GM19328 (cell line): ENCODE data around the gene MAOB.
"Not testable (repeated sequence)": the region's sequence is repeated elsewhere in the genome, so short reads cannot be mapped to it uniquely, and the experiment has no call there.

ENCODE experiments used
- ATAC-seq: cut with Tn5 transposase; IDR thresholded peaks from one replicate; pipeline ENCODE4 v1.9.1; 2021; ENCODE audit warnings: mild to moderate bottlenecking, moderate library complexity; ENCODE audit not compliant: unreplicated experiment

The MAOB gene

DNA sequence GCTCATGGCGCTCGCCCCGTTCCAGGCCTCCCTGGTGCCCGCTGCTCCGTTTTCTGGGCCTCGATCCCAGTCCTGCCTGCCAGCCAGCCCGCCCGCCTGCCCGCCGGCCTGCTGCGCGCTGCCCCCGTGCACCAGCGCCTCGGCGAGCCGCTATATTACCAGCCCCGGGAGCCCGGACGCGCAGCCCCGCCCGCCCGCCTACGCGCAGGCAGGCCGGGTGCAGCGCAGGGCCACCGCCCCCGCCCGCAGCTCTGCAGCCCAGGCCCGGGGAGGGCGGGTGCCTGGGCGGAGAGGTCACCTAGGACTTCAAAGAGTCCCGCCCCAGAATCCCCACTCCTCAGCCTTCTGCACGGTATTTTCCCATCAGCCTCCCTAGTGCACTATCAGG is at the start of gene MAOB:
Gene MAOB (minus strand): TSS at position 157 of the 388 bp plus-strand sequence. CDS start 151 bp downstream, at position 6.
- no peak for ATAC-seq

DNA sequence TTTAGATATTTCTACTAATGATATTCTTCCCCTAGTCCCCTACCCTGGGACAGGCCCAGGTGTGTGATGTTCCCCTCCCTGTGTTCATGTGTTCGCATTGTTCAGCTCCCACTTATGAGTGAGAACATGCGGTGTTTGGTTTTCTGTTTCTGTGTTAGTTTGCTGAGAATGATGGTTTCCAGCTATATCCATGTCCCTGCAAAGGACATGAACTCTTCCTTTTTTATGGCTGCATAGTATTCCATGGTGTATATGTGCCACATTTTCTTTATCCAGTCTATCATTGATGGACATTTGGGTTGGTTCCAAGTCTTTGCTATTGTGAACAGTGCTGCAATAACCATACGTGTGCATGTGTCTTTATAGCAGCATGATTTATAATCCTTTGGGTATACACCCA is 39.8 kb upstream of the MAOB start:
- ATAC-seq, result not testable (repeated sequence)

DNA sequence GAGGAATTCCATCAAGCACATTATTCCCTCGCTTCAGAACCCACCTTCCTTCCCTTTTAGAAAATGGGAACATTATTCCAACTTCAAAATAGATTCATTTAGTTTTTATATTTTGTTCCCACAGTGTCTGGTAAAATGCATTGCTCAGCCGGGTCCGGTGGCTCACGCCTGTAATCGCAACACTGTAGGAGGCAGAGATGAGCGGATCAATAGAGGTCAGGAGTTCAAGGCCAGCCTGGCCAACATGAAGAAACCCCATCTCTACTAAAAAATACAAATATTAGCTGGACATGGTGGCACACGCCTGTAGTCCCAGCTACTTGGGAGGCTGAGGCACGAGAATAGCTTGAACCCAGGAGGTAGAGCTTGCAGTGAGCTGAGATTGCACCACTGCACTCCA is 28.5 kb upstream of the MAOB start:
- not testable (repeated sequence) for ATAC-seq

DNA sequence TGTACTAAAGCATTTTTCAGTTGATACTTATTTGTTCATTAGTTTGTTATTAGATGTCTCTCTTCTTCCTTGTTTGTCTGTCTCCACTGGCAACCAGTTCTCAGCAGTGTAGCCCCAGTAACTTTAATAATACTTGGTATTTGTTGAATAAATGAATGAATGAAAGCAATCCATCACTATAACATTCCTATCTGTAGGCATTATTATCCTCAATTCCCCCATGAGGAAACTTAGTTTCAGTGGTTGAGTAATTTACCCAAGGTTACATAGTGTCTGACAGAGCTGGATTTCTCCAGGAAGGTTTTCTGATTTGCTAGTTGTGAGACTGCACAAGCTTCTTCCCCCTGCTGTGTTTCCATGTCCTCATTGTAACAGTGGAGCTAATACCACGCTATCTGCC is 27.8 kb upstream of the MAOB start:
- ATAC-seq, result no peak

DNA sequence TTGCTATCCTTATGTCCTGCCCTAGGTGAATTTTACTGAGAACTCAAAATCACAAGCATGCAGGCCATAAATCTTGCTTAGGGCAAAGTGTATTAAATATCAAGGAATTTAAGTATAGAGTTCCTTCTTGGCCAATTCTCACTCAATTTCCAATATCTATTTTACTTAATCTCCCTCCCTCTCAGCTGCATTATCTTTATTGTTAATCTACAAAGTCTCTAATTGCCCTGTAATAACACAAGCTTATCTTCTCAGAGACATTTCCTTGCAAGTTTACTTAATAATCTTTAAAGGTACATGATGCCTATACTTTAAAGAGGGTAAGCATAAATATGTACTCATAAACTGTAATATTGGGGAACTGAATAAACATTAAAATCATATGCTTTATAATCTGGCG is 26.9 kb upstream of the MAOB start:
- ATAC-seq, result no peak

DNA sequence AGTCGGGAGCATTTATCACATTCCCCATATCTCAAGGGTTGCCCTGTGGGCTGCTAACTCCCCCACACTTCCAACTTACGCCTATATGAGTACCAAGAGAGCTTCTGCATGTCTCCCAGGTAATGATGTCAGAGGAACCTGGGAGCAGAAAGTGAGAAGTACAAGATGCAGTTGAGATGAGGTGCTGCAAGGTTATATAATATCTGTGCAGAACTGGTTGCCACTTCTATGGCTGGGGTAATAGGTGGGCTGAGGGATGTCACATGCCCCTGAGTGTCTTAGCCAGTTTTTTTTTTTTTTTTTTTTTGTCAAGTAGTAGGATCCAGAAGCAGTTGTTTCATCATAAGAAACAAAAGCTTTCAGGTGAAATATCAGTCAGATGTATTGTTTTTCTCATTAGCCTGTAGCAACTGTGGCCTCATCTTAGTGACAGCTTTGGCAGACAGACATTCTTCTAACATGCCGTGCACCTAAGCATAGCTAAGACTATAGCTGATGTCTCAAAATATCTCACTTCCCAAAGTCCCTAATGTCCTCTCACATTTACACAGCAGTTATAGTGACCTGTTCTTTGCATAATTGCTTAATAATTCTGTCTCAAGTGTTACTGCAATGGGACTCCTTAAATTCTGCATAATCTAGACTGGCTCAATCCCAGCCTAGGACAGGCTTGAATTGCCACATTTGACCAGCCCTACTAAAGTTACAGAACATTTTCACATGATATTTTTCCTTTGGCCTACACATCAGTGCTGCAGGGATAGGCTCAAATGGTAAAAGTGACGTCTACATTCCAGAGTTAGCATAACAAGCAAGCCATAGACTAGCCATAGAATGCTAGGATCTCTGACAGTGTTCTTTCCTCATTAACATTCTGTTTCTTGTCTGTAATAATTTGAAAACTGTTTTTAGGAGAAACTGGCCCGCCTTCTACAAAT is 17.9 kb upstream of the MAOB start:
- ATAC-seq, result no peak

DNA sequence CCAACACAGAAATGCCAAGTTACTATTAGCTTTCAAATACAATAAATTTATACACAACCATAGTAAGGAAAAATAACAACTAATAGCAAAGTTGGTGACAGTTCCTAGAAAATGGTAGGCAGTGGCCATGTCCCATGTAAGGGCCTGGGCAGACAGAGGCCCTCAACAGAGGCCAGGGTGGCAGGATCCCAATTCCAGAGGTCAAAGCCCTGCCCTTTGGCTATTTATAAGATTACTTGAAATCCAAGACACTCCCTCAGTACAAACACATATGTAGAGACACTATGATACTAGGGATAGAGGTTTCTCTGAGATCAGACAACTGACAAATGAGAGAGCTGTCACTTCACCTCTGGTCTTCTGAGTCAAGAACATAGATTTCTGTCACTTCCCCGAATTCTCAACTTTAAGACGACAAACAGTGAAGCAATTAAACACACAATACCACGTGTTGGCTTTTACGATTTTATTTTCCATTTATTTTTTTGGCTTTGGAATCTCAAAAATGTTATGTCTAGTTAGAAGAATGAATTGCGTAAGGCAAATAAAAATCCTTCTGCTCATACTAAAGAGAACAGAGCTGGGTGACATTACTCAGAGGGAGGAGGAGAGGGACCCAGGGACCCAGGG is 16.3 kb upstream of the MAOB start:
- ATAC-seq, result no peak

DNA sequence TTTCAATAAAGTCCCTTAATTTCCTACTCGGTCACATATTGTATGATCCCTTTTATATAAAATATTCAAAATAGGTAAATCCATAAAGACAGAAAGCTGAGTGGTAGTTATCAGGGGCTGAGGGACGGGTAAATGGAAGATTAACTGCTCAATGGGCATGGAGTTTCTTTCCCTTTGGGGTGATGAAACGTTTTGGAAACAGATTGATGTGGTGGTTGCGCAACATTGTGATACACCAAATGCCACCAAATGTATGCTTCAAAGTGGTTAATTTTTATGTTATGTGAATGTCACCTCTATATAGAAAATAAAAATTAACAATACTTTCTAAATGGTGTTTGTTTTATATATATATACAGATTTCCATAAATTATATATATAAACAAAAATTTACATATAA is 15.0 kb upstream of the MAOB start:
- ATAC-seq, result no peak

DNA sequence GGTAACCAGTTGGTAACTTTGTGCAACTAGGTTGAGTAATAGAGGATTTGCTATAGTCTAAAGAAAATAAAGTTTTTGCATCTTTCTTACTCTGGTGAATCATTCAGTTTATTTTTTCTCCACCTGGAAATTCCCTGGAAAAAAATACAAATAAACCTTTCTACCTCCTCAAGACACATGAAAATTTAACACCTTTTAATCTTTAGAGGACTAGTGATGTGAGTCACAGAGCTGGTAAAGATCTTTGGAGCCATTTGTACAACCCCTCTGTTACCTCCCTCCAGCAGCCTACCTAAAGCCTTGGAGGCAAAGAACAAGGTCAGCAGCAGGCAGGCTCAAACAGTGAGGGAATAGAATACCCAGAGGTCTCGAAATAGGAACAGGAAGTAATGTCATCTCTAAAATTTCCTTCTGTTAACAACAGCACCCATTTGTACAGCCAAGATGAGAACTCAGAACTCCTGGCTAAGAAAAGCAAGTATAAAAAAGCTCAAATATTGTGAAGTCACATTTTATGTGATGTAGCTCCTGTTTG is 10.2 kb upstream of the MAOB start:
- ATAC-seq, result no peak

DNA sequence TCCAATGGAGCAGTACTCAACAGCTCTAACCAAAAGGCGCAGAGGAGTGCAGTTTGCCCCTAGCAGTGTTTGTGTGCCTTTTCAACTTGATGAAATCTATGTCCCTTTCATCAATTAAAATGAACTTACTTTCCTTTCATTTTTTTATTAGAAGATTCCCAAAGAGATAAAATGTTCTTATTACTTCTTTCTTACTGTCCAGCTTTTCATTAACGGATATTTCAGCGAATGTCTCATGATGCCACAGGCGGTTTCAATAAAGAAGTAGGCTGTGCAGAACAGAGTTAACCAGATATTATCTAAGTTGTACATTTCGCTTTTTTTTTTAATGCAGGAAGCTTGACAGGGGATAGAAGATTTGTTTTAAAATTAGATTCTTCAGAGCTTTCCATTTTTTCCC is 3.4 kb upstream of the MAOB start:
- ATAC-seq, result no peak

DNA sequence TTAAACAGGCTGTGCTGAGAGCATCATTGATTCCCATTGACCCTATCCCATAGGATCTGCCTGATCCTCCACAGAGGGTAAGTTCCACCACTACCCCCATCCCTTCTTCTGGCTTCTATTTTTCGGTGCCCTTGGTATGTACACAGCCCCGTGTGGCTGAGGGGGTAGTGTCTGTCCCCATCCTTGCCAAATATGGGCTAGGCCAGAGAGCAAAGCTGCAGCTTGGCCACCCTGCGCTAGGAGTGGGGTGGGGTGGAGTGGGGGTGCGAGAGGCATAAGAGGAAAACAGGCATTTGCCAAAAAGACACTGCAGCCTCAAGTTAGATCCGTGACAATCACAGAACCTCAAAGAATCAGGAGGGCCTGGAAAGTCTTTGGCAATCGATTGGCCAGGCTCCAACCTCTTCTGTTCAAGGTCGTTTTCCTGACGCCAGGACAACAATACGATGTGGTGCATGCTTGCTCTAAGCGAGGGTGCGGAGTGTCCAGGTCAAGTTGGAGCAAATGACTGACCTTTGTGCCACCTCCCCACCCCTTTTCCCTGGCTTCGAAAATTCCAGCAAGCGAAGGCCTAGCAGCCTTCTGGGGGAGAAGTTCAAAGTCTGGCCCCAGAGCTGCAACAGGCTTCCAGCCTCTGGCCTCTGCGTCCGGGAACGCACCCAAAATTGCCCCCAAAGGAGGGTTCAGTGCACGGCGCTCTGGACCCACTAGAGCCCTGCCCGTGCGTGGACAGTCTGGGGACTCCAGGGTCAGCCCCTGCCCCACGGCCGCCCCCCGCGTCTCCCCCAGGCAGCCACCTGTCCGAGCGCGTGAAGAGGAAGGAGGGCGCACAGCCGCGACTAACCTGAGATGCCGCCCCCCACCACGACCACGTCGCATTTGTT is 598 bp downstream of the MAOB start:
- ATAC-seq, result no peak

DNA sequence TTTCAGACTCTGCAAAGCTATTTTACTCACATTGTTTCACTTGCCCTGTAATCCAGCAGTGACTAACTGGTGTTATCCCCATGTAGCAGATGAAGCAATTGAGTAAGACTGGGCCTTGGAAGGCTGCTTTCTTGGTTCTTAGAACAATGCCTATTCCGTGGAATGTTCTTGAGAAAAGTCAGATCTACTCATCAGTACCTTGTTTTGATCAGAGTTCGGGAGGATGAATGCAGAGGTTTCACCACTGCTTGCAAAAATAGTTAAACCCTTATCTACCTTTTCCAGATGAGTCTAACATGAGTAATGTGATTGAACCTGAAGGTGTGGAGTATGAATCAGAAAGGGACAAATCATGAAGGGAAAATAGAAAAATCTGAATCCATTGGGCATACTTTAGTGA is 1.8 kb downstream of the MAOB start:
- ATAC-seq, result no peak

DNA sequence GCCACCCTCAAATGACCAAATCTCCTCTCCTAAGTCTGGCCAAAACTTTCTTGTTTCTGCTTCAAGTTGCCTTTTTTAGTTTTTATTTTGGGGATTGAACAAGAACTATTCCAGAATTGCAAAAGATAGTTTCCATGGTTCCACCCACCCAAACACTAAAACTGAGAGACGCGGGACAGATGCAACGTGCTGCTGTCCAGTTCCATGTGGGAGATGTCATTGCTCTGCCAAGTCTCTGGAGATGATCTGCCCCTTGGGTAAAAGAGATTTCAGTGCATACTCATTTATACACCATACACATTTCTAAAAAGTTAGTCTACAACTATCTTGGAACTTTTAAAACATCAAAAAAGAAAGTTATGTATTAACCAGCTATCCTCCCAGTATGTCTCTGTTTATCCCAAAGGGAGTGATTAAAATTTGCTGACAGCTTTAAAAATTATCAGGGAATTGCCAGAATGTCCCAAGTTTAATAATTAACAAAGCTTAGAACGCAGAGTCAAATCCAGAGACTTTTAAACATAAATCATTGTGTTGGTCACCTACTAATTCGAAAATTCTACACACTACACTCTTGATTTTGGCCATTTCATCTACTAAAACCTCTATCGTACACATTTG is 3.2 kb downstream of the MAOB start:
- ATAC-seq, result no peak

DNA sequence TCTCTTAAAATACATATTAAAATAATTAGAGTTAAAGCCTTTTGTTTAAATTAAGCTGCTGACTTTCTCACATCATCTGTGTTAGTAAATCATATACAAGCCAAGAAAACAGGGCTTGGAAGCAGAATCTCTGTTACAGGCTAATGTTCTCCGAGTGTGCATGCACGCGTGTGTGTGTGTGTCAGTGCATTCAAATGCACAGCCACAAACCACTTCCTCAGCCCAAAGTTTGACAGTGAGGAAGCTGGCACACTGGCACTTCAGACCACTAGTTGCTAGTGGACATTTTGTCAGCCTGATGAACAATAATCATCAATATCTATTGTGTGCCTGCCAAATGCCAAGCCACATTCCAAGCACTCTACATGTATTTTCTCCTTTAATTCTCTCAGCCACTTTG is 5.6 kb downstream of the MAOB start:
- no peak for ATAC-seq

DNA sequence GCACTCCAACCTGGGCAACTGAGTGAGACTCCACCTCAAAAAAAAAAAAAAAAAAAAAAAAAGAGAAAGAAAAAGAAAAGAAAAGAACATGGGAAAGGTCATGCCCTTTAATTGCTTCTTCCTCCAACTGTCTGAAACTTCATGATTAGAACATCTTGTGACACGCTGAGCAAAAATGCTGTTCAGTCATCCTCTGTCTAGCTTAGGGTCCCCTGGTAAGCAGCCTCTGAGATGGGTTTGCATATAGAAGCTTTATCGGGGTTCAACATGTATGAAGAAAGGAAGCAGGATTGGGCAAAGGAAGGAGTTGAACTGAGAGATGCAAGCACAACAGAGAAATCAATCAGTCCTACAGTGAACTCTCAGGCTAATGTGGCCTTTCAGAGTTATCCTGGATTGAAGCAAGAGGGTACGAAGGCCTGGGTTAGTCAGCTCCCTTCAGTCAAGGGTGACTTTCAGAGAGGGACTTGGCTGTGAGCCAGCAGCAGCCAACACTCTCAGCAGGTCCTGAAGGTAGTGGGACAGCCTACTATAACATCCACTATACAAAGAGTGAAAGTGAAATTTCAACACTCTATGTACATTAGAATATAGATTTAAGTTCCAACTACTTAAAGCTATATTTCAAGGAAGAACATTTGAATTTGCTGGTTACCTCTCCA is 11.4 kb downstream of the MAOB start:
- ATAC-seq, result no peak

DNA sequence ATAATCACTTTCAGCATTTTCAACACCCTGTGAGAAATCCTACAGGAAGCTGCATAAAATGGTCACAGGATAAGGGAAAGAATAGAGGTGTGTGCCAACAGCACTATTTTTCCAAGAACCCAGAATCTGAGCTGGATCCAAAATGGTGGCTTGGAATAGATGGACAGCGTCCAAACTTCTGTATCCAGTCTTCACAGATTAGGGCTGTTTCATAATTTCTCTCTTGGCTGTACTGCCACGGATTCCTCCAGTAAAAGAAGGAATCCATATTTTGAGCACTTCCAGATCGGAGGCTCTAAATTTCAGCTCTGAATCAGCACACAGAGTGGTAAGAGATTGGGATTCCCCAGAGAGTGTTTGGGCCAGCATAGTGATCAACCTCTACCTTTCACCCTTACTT is 12.2 kb downstream of the MAOB start:
- no peak for ATAC-seq

DNA sequence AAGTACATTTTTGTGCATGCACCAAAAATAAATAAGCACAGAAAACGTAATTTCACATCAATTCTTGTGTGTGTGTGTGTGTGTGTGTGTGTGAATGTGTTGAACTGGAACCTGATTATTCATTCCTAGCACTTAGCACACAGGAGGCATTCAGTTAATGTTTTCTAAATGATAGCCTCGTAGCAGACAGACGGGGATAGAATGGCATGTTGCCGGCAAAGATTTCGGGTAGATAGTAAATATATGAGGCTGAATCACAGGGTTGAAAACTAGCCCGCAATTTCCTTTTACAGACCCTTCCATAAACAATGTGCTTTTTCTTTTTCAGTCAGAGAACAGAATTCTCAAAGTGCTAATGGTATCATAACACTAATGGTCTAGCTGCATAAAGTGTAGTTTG is 13.5 kb downstream of the MAOB start:
- ATAC-seq, result no peak

DNA sequence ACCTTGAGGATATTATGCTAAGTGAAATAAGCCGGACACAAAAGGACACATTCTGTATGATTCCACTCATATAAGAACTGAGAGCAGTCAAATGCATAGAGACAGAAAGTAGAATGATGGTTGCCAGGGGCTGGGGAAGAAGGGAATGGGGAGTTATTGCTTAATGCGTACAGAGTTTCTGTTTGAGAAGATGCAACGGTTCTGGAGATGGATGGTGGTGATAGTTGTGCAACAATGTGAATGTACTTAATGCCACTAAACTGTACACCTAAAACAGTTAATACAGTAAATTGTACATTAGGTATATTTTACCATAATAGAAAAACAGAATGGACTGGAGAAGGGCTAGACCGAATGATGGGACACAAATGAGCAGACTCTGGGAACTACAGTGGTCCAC is 15.8 kb downstream of the MAOB start:
- no peak for ATAC-seq

DNA sequence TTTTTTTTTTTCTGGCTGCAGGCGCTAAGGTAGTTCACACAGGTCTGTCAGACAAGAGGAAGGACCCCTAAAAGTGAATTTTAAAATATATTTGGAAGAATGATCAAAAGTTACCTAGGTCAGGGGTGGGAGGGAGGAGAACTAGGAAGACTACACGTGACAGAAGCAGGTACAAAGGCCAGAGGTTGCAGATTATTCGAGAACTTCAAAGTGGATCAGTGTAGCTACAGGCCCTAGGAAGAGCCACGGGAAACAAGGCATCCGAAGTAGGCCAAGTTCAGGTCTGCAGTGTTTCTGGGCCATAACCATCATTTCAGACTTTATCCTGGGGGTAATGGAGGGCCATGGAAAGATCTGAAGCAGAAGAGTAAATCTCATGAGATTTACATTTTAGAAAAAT is 16.5 kb downstream of the MAOB start:
- ATAC-seq, result no peak

DNA sequence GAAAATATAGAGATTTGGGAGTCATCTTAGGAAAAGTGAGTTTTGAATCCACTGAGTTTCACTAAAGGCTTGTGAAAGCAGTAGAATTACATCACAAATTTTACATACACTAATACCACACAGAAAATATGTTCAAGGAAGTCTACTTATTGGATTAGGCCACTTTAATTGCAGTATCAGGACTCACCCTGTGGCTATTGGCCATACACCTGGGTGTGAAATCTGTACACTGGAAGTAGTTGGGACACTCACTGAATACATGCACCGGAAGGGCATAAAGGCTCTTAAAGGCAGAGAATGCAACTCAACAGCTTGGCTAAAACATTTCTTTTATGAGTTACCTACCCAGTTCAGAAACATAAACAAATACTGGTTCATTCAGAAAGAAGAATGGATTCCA is 19.8 kb downstream of the MAOB start:
- no peak for ATAC-seq
